ENCODE data around the gene RNF208. TPM values are rescaled to one million over a fixed set of nuclear protein-coding genes. Genes with fewer than 3 reads are reported as not detected.

The RNF208 gene
- total and polyA plus RNA-seq, 9 of the 15 experiments (the other 6 are each of a cell fraction or from before 2014, with no cell fraction given), result 0.15 to 6.9 (median 0.50) TPM; not detected in 2

- TF ChIP-seq RFX1 (IDR thresholded peaks at IDR 0.05) (no peak), NFE2L1 (tag; IDR thresholded peaks at IDR 0.05; ENCODE audit: borderline replicate concordance, low read depth) (no peak), ETV1 (tag; conservative IDR thresholded peaks at IDR 0.05; ENCODE audit: low read depth) (no peak), RBM17 (IDR thresholded peaks at IDR 0.05; ENCODE audit: borderline replicate concordance, low read depth, low read length) (no peak), NR3C1 (CRISPR knock-in tag; IDR thresholded peaks at IDR 0.05) (peak; percentile 42; the same call in 1 of the 2 replicates), CGGBP1 (CRISPR knock-in tag; IDR thresholded peaks at IDR 0.05) (no peak), IRF2 (CRISPR knock-in tag; IDR thresholded peaks at IDR 0.05) (peak; percentile 68; the same call in 1 of the 2 replicates), SRSF9 (IDR thresholded peaks at IDR 0.05; ENCODE audit: borderline replicate concordance, low read depth, low read length) (no peak), PHF8 (IDR thresholded peaks at IDR 0.05; ENCODE audit: borderline replicate concordance, low read length) (peak; percentile 73; the same call in 1 of the 2 replicates), ZNF311 (CRISPR knock-in tag; IDR thresholded peaks at IDR 0.05) (0 out of 2 replicates have a peak, but pooled peaks have one; percentile 45), EWSR1 (IDR thresholded peaks at IDR 0.05; ENCODE audit: borderline replicate concordance, low read depth, partially characterized antibody) (no peak), ZNF583 (CRISPR knock-in tag; IDR thresholded peaks at IDR 0.05) (0 out of 2 replicates have a peak, but pooled peaks have one; percentile 68), TFE3 (CRISPR knock-in tag; IDR thresholded peaks at IDR 0.05) (peak; percentile 14; the same call in 1 of the 2 replicates), SRSF1 (IDR thresholded peaks at IDR 0.05; ENCODE audit: low read depth, low read length) (no peak), ZNF143 (CRISPR knock-in tag; IDR thresholded peaks at IDR 0.05) (no peak), ATF7 (IDR thresholded peaks at IDR 0.05) (peak; percentile 71; the same call in 1 of the 2 replicates), BMI1 (IDR thresholded peaks at IDR 0.05; ENCODE audit: low read length) (no peak), NCOR1 (IDR thresholded peaks at IDR 0.05) (no peak), POLR3G (IDR thresholded peaks at IDR 0.05; ENCODE audit: extremely low read depth, insufficient read length, insufficient replicate concordance) (no peak), GTF2A2 (tag; IDR thresholded peaks at IDR 0.05) (no peak), ZNF175 (CRISPR knock-in tag; IDR thresholded peaks at IDR 0.05; ENCODE audit: low read depth) (no peak)
- TF ChIP-seq, protein P1, sequence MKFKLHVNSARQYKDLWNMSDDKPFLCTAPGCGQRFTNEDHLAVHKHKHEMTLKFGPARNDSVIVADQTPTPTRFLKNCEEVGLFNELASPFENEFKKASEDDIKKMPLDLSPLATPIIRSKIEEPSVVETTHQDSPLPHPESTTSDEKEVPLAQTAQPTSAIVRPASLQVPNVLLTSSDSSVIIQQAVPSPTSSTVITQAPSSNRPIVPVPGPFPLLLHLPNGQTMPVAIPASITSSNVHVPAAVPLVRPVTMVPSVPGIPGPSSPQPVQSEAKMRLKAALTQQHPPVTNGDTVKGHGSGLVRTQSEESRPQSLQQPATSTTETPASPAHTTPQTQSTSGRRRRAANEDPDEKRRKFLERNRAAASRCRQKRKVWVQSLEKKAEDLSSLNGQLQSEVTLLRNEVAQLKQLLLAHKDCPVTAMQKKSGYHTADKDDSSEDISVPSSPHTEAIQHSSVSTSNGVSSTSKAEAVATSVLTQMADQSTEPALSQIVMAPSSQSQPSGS (CRISPR knock-in tag; IDR thresholded peaks at IDR 0.05), result peak; percentile 66; the same call in 1 of the 2 replicates
These were observed 18.3 kb upstream of the RNF208 start (continued) for GRCh38 chr9:137240318-137240840.

Data from K562 (cell line).